RCC 7860 (cell line): ENCODE results near the gene GGA3.

ENCODE experiments used
- DNase-seq: peaks from one replicate; pipeline ENCODE4 v3.0.0-alpha.2; 2015; ENCODE audit warnings: low spot score
- FAIRE-seq: peaks from 2 replicates; lab custom pipeline; 2012; peaks lifted over from hg19 to GRCh38; lab: Jason Lieb, UNC

Gene GGA3

DNA sequence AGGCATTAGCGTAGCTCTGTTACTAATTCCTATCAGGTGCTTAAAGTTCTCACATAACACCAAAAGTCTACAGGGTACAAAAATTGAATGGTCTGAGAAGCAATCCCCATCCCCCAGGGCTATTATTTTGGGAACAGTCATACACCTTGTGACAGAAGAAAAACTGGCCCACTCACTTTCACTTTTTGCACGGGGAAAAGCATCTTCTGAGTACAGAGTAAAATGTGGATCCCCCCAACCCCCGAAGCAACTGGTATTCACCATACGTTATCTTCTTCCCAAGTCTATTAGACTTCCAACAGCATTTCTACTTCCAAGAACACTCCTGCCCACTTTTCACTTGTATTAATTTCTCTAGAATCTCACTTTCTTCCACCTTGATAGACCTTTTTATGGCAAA is 11.8 kb downstream of the GGA3 start:
- no peak for DNase-seq
- no peak for FAIRE-seq

DNA sequence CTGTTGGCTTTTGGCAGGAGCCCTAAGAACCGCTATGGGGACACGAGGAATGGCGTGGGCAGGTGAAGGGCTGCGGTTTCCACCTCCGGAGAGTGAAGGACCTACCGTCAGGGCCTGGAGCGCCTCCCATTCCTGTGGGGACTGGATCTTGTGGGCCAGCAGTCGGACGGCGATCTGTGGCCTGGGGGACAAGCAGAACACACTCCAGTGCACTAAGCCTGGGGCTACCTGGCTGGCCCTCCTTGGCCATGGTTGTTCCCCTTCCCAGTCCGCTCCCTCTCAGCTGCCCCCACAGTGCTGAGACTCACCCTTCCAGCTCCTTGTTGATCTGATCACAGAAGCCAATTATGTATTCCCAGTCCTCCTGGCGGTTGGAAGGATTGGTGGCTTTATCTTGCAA is 15.0 kb downstream of the GGA3 start:
- DNase-seq = no peak
- no peak for FAIRE-seq

- FAIRE-seq = no peak
Measured at GRCh38 chr17:75245011-75245410, 16.4 kb downstream of the GGA3 start.

GRCh38 chr17:75244133-75244866 is 17.1 kb downstream of the GGA3 start:
- DNase-seq (no peak), FAIRE-seq (no peak)

More at GRCh38 chr17:75245011-75245410, 16.4 kb downstream of the GGA3 start:
- no peak for DNase-seq

- DNase-seq (no peak), FAIRE-seq (no peak)
Measured at GRCh38 chr17:75242461-75243042, 18.9 kb downstream of the GGA3 start.

GRCh38 chr17:75241996-75242460 is 19.4 kb downstream of the GGA3 start:
- DNase-seq (no peak), FAIRE-seq (no peak)

DNA sequence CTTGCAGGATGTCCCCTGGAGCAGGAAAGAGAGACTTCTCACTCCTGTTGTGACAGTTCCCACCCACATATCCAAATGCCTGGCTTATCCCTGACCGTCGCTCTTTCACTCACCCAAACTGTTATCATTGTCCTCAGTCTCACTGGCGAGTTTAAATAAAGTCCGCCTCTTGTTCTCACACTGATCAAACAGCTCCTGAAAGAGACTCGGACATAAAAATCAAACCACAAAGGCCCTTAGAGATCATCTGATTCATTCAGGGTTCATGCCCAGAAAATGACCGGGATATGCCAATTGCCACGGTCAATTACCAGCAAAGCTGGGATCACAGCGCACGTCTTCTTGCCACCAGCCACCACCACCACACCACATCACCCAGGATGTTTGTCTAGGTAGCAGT is 19.9 kb downstream of the GGA3 start:
- no peak for FAIRE-seq

DNA sequence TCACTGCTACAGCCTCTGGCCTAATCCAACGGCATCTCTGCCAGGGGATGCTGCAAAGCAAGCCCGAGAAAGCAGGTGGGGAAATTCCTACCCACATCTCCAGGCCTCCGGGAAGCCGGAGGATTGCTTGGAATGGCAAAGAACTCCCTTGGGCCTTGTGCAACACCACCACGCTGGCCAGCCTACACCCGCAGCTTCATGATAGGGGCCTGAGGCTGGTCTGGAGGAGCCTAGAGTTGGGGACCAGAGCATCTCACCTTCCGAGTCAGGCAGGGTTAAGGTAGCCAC is 20.3 kb downstream of the GGA3 start:
- FAIRE-seq (no peak), DNase-seq (no peak)

More for the DNA sequence above, 19.9 kb downstream of the GGA3 start:
- no peak for DNase-seq

DNA sequence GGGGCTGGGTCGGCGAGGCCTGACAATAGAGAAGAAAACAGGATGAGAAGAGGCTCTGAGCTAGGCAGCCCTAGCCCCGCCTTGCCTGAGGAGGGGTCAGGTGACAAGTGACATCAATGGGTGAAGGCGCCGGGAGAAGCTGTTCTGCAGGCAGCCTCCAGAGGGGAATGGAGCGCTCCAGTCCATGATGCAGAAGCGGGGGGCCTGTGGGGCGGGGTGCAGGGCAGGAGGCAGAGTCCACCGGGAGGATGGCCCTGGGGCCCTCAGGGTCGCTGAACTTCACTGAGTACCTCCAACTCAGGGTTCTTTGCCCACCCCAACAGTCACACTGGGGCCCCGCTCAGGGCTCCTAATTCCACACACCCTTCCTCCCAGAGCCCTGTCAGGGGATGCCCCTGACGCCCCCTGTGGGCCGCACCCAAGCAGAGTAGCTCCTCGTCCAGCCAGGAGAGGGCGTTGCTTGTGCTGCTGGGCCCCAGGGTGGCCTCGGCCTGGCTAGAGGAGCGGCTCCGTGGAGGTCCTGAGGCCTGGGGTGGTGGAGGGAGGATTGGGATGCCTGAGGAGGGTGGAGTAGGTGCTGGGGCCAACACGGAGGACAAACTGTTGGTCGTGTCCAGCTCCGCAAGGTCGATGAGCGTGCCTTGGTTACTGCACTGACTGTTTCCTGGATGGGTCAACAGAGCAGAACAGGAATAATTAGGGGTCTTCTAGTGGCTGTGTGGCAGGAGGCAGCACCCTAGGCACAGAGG is 20.8 kb downstream of the GGA3 start:
- FAIRE-seq = no peak
- DNase-seq = no peak

GRCh38 chr17:75239778-75240393 is 21.5 kb downstream of the GGA3 start:
- no peak for DNase-seq
- FAIRE-seq = no peak

GRCh38 chr17:75239214-75239613 is 22.2 kb downstream of the GGA3 start:
- DNase-seq = no peak

DNA sequence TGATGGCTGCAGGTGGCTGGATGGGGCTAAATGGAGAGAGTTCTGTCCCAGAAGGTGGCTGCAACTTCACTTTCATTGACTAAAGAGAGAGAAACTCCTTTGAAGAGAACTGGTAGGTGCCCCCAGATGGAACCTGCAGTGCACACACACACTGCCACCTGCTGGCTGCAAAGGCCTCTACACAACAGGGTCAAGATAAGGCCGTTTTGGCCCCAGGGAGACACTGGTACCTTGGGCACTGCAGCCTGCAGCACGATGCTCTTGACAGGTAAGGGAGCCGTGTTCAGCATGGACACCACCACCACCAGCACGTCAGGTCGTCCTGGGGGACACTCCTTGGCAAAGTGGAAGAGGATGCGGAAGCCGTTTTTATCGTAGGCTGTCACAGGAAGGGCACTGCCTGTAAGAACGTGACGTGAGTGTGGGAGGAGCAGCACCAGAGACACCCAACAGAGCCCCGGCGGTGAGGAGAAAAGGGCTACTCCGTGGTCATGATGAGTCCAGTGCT is 22.7 kb downstream of the GGA3 start:
- peak; percentile 65 for DNase-seq
- FAIRE-seq = no peak

More at GRCh38 chr17:75239214-75239613, 22.2 kb downstream of the GGA3 start:
- FAIRE-seq = no peak

DNA sequence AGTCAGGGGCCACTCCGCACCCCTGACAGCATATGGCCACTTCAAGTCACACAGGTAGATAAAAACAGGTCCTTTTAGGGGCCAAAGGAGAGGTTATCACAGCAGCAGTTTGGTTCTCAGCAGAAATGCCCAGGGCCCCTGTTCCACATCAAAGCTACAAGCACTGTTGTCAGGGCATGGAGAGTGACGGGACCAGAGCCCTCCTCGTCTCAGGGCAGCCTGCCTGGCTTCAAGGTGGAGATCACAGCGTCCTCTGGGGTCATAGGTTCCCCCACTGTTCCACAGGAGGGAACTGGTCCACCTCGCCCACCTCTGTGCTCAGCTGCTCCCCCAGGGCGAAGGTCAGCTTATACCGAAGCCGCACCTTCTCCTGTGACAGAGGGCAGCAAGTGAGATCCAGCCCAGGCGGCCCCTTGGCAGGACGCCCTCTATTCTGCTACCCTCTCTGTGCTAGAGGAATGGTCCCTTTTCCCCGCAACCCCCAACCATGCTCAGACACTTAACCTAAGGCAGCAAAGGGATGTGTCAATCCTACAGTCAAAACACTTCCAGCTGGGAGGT is 23.3 kb downstream of the GGA3 start:
- no peak for DNase-seq
- FAIRE-seq = no peak

DNA sequence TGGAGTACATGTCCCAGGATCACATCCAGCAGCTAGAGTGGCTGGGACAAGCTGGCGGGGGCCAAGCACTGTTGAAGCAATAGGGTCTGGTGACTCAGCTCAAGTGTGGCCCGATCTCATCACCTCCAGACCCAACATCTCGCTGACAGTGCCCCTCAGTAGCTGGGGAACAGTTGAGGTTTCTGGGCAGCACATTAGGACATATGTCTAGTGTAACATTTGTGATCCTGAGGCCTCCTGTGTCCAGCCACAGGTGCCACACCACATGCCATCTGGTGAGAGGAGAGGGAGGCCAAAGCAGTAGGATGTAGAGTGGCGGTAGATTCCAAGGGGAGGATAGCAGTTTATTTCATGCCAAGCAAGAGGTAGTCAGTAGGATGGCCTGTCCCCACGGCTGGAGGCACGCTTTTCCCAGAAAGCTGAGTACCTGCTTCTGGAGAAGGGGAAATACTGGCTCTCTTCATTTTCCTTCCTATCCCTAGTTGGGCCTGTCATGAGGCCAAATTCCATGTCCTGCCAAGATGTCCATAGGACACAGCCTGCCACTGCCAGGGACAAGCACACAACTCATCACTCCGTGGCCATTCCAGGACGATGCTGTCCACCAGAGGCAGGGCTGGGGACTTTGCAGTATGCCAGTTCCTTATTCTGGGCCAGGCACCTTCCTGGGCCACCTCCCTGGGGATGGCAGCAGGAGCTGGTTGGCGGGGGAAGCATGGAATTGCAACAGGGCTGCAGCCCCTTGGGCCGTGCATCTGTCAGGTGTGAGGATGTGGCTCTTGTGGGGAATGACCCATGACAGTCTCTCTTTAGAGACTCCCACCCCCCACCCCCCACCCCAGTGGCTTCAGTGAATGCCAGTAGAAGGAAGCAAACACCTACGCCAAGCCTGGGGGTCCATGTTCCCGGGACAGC is 24.0 kb downstream of the GGA3 start:
- DNase-seq (no peak), FAIRE-seq (no peak)

DNA sequence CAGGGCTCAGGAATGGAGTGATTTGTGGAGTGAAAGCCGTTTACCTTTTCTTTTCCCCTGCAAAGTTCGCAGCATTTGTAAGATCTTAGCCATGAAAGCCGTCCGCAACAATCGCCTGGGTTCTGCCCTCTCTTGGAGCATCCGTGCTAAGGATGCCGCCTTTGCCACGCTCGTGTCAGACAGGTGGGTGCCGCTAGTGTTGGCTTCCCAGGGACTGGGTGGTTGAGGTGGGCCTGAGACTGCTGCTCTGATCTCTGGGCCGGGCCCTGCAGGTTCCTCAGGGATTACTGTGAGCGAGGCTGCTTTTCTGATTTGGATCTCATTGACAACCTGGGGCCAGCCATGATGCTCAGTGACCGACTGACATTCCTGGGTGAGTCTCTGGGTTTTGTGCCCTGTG is 28.6 kb downstream of the GGA3 start:
- FAIRE-seq = no peak

DNA sequence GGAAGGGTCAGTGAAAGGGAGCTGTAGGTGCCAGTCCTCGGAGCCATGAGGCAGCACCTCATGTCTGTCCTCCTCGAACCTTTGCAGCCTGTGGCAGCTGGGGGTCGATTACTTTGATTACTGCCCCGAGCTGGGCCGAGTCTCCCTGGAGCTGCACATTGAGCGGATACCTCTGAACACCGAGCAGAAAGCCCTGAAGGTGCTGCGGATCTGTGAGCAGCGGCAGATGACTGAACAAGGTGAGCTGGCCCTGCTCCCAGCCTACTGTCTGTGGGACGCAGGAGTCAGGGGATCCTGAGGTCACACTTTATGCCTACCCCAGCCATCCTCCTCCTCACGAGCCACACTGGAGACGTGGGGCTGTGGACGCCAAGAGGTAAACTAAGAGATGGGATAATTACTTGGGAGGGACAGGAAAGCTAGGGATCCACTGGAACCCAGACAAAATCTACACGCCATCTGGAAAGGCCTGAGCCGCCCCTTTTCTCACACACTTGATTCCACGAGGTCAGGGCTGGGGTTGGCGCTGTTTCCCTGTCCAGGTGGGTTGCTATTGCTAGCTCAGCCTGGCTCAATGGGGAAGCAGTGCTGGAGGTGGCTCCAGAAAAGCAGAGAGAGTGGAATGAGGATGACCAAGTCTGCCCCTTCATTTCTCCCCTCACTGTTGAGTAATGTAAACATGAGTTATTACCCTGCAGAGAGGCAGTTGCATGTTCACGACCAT is 29.5 kb downstream of the GGA3 start:
- FAIRE-seq (no peak), DNase-seq (no peak)

More for the DNA sequence above, 28.6 kb downstream of the GGA3 start:
- no peak for DNase-seq

DNA sequence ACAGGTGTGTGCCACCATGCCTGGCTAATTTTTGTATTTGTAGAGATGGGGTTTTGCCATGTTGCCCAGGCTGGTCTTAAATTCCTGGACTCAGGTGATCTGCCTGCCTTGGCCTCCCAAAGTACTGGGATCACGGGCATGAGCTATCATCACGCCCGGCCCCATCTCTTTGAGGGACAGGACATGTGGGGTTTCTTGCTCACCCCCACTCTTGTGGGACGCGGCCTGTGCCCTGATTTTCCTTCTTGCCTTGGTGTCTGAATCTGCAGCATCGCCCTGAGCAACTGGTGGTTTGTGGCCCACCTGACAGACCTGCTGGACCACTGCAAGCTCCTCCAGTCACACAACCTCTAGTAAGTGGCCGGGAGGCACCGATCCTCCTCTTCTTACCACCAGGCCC is 30.3 kb downstream of the GGA3 start:
- no peak for FAIRE-seq

GRCh38 chr17:75228847-75229246 is 32.6 kb downstream of the GGA3 start:
- DNase-seq (no peak), FAIRE-seq (no peak)

More for the DNA sequence above, 30.3 kb downstream of the GGA3 start:
- DNase-seq = no peak

DNA sequence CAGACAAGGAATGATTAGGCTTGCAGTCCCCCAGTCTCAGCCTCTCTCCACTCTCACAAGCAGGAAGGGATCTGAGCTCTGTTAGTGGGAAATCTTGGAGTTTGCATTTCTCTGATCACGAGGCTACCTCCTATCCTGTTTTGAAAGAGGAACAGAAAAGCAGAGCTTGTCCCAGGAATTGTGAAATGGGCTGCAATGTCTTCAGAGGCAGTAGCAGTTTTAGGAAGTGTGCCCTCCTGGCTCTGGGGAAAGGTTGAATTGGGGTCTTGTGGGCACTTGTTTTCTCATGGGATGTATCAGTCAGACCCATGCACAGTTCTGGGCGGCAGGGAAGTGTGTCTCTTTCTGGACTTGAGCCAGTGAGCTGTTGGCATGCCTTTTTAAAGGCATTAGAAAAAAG is 33.1 kb downstream of the GGA3 start:
- no peak for FAIRE-seq

More for the DNA sequence above, 33.1 kb downstream of the GGA3 start:
- no peak for DNase-seq
